ENCODE results near the gene CBLB. TPM values are rescaled to one million over a fixed set of nuclear protein-coding genes. Genes with fewer than 3 reads are reported as not detected.
A peak's percentile ranks its signal among the peaks of the same experiment; 100 is the strongest.

CBLB gene
- total and polyA plus RNA-seq, 9 donors = 19.5 to 31.4 (median 21.0) TPM

- Histone ChIP-seq H3K27ac (ENCODE audit: low read length) (peak overlapping the region; percentile 7), H3K9me3 (replicated peaks; ENCODE audit: control insufficient read depth, low read depth, low read length) (no peaks in the 10 kb centered on the region), H3K4me1 (ENCODE audit: control insufficient read depth, insufficient read depth, low read length) (no peaks in the 10 kb centered on the region), H3K36me3 (ENCODE audit: control insufficient read depth, insufficient read depth, low read length) (no peaks in the 10 kb centered on the region), H3K27me3 (ENCODE audit: control insufficient read depth, insufficient read depth, low read length) (no peaks in the 10 kb centered on the region), H3K4me3 (ENCODE audit: low read length) (no peak overlapping the region)
- no peak for DNase-seq
- WGBS (ENCODE audit: insufficient coverage) = 60% methylated on average over 2 of the region's 5 CpGs
Observed at GRCh38 chr3:105836533-105836932, 32.3 kb downstream of the CBLB start.

GRCh38 chr3:105835606-105836005, 33.2 kb downstream of the CBLB start:
- Histone ChIP-seq H3K36me3 (ENCODE audit: control insufficient read depth, insufficient read depth, low read length) (no peaks in the 10 kb centered on the region), H3K27ac (ENCODE audit: low read length) (no peak overlapping the region), H3K4me3 (ENCODE audit: low read length) (no peak overlapping the region), H3K27me3 (ENCODE audit: control insufficient read depth, insufficient read depth, low read length) (no peaks in the 10 kb centered on the region), H3K9me3 (replicated peaks; ENCODE audit: control insufficient read depth, low read depth, low read length) (no peaks in the 10 kb centered on the region), H3K4me1 (ENCODE audit: control insufficient read depth, insufficient read depth, low read length) (no peaks in the 10 kb centered on the region)
- no peak for DNase-seq

- Histone ChIP-seq H3K9me3 (replicated peaks; ENCODE audit: control insufficient read depth, low read depth, low read length) (no peaks in the 10 kb centered on the region), H3K36me3 (ENCODE audit: control insufficient read depth, insufficient read depth, low read length) (no peaks in the 10 kb centered on the region), H3K27me3 (ENCODE audit: control insufficient read depth, insufficient read depth, low read length) (no peaks in the 10 kb centered on the region), H3K4me3 (ENCODE audit: low read length) (no peak overlapping the region), H3K27ac (ENCODE audit: low read length) (no peak overlapping the region), H3K4me1 (ENCODE audit: control insufficient read depth, insufficient read depth, low read length) (no peaks in the 10 kb centered on the region)
- no CpG with 5 or more reads among the region's 3 CpGs for WGBS (ENCODE audit: insufficient coverage)
- no peak for DNase-seq
Observed at GRCh38 chr3:105834768-105835167, 34.0 kb downstream of the CBLB start.

GRCh38 chr3:105832644-105833043, 36.2 kb downstream of the CBLB start:
- H3K4me3 ChIP-seq (ENCODE audit: low read length) = no peak overlapping the region
- no peak for DNase-seq
- peaks cover 2% of the 10 kb centered on the region for H3K4me1 ChIP-seq (ENCODE audit: control insufficient read depth, insufficient read depth, low read length)
- H3K9me3 ChIP-seq (replicated peaks; ENCODE audit: control insufficient read depth, low read depth, low read length) = no peaks in the 10 kb centered on the region
- no peaks in the 10 kb centered on the region for H3K27me3 ChIP-seq (ENCODE audit: control insufficient read depth, insufficient read depth, low read length)
- H3K36me3 ChIP-seq (ENCODE audit: control insufficient read depth, insufficient read depth, low read length) = no peaks in the 10 kb centered on the region
- 89% methylated on average over 1 of the region's 4 CpGs for WGBS (ENCODE audit: insufficient coverage)
- no peak overlapping the region for H3K27ac ChIP-seq (ENCODE audit: low read length)

GRCh38 chr3:105830836-105831235, 38.0 kb downstream of the CBLB start:
- DNase-seq = no peak
- Histone ChIP-seq H3K4me3 (ENCODE audit: low read length) (no peak overlapping the region), H3K27ac (ENCODE audit: low read length) (no peak overlapping the region), H3K27me3 (ENCODE audit: control insufficient read depth, insufficient read depth, low read length) (no peaks in the 10 kb centered on the region), H3K9me3 (replicated peaks; ENCODE audit: control insufficient read depth, low read depth, low read length) (no peaks in the 10 kb centered on the region), H3K4me1 (ENCODE audit: control insufficient read depth, insufficient read depth, low read length) (peaks cover 2% of the 10 kb centered on the region), H3K36me3 (ENCODE audit: control insufficient read depth, insufficient read depth, low read length) (no peaks in the 10 kb centered on the region)
- no CpG with 5 or more reads among the region's 2 CpGs for WGBS (ENCODE audit: insufficient coverage)

GRCh38 chr3:105829871-105830622, 38.8 kb downstream of the CBLB start:
- Histone ChIP-seq H3K4me3 (ENCODE audit: low read length) (no peak overlapping the region), H3K27ac (ENCODE audit: low read length) (peak overlapping the region; percentile 54), H3K27me3 (ENCODE audit: control insufficient read depth, insufficient read depth, low read length) (no peaks in the 10 kb centered on the region), H3K36me3 (ENCODE audit: control insufficient read depth, insufficient read depth, low read length) (no peaks in the 10 kb centered on the region), H3K9me3 (replicated peaks; ENCODE audit: control insufficient read depth, low read depth, low read length) (no peaks in the 10 kb centered on the region), H3K4me1 (ENCODE audit: control insufficient read depth, insufficient read depth, low read length) (peaks cover 2% of the 10 kb centered on the region)
- peak; percentile 62 for DNase-seq
- WGBS (ENCODE audit: insufficient coverage) = no CpG with 5 or more reads among the region's 4 CpGs

GRCh38 chr3:105829229-105829628, 39.6 kb downstream of the CBLB start:
- Histone ChIP-seq H3K4me1 (ENCODE audit: control insufficient read depth, insufficient read depth, low read length) (peaks cover 2% of the 10 kb centered on the region), H3K36me3 (ENCODE audit: control insufficient read depth, insufficient read depth, low read length) (no peaks in the 10 kb centered on the region), H3K27ac (ENCODE audit: low read length) (no peak overlapping the region), H3K27me3 (ENCODE audit: control insufficient read depth, insufficient read depth, low read length) (no peaks in the 10 kb centered on the region), H3K9me3 (replicated peaks; ENCODE audit: control insufficient read depth, low read depth, low read length) (no peaks in the 10 kb centered on the region), H3K4me3 (ENCODE audit: low read length) (no peak overlapping the region)
- WGBS (ENCODE audit: insufficient coverage) = 100% methylated on average over 1 of the region's 4 CpGs
- DNase-seq = no peak

- WGBS (ENCODE audit: insufficient coverage) = no CpG with 5 or more reads among the region's 2 CpGs
- DNase-seq = no peak
- Histone ChIP-seq H3K4me3 (ENCODE audit: low read length) (no peak overlapping the region), H3K36me3 (ENCODE audit: control insufficient read depth, insufficient read depth, low read length) (peaks cover 4% of the 10 kb centered on the region), H3K4me1 (ENCODE audit: control insufficient read depth, insufficient read depth, low read length) (peaks cover 2% of the 10 kb centered on the region), H3K27me3 (ENCODE audit: control insufficient read depth, insufficient read depth, low read length) (no peaks in the 10 kb centered on the region), H3K27ac (ENCODE audit: low read length) (no peak overlapping the region), H3K9me3 (replicated peaks; ENCODE audit: control insufficient read depth, low read depth, low read length) (no peaks in the 10 kb centered on the region)
Observed at GRCh38 chr3:105828703-105829102, 40.1 kb downstream of the CBLB start.

- Histone ChIP-seq H3K4me1 (ENCODE audit: control insufficient read depth, insufficient read depth, low read length) (peaks cover 2% of the 10 kb centered on the region), H3K27me3 (ENCODE audit: control insufficient read depth, insufficient read depth, low read length) (no peaks in the 10 kb centered on the region), H3K4me3 (ENCODE audit: low read length) (no peak overlapping the region), H3K36me3 (ENCODE audit: control insufficient read depth, insufficient read depth, low read length) (peaks cover 10% of the 10 kb centered on the region), H3K27ac (ENCODE audit: low read length) (peak overlapping the region; percentile 81), H3K9me3 (replicated peaks; ENCODE audit: control insufficient read depth, low read depth, low read length) (no peaks in the 10 kb centered on the region)
- no CpG with 5 or more reads among the region's 2 CpGs for WGBS (ENCODE audit: insufficient coverage)
- DNase-seq = peak; percentile 60
Observed at GRCh38 chr3:105827959-105828358, 40.9 kb downstream of the CBLB start.

GRCh38 chr3:105826778-105827634, 41.8 kb downstream of the CBLB start:
- H3K9me3 ChIP-seq (replicated peaks; ENCODE audit: control insufficient read depth, low read depth, low read length) = no peaks in the 10 kb centered on the region
- 33% methylated on average over 1 of the region's 6 CpGs for WGBS (ENCODE audit: insufficient coverage)
- peak; percentile 84 for DNase-seq
- H3K36me3 ChIP-seq (ENCODE audit: control insufficient read depth, insufficient read depth, low read length) = peaks cover 10% of the 10 kb centered on the region
- H3K27ac ChIP-seq (ENCODE audit: low read length) = peak overlapping the region; percentile 81
- peaks cover 2% of the 10 kb centered on the region for H3K4me1 ChIP-seq (ENCODE audit: control insufficient read depth, insufficient read depth, low read length)
- H3K4me3 ChIP-seq (ENCODE audit: low read length) = no peak overlapping the region
- no peaks in the 10 kb centered on the region for H3K27me3 ChIP-seq (ENCODE audit: control insufficient read depth, insufficient read depth, low read length)

Data from muscle of leg (tissue), 11 donors.